Stimulated activated CD4-positive, alpha-beta T cell treated with anti-CD3 and anti-CD28 coated beads, Interleukin-1b, Interleukin-23, amount 100 ng/mL, for 4 hours (primary cell): ENCODE results near the gene ZNF319.

Experiments used
- DNase-seq, 2 donors: peaks; one replicate each; pipeline ENCODE4 v3.0.0-alpha.2; 2020; ENCODE audit warnings: low read depth in 2 of 2

ZNF319 gene

DNA sequence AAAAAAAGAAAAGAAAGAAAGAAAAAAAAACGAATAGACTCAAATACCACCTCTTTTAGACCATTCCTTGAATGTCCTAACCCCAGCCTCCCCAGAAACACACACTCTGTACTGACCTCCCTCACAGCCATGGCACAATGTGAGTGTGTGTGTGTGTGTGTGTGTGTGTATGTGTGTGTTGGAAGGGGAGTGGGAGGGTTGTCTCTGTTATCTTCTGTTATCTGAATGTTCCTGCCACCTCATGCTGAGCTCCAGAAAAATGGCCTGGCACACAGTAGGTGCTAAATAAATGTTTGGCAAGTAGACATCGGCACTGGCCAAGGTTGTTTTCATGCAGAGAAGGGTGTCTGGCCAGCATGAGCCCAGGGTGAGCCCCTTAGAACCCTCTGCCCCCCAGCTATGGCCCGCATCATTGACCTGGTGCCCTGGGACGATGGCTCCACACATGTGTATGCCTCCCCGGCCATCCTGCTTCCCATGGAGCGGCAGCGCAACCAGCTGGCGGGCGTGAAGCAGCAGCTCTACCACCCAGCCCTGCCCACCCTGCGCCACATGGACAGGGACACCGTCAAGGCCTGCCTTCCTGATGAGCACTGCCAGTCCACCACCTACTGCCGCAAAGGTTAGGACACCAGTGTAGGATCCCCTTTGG, 22.9 kb downstream of the ZNF319 start:
- DNase-seq, result no peak

DNA sequence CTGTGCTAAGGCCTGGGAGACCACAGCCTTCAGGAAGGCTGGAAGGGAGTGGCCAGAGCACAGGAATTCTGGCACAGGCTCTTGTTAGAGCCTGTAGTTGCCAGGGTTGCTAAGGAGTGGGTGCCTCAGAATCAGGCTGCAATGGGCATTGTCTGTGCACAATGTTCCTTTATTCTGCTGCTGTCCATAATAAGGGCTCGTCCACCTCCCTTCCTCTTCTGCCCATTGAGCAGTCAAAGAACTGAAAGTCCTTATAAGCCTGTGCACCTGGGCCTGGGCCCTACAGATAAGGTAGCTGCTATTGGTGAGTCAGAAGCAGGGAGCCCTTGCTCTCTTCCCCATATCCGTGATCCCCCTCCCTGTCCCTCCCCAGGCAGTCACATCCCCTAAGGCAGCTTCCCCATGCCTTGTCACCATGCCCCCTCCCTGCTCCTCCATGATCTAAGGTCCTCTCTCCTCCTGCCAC, 24.1 kb downstream of the ZNF319 start:
- no peak for DNase-seq

DNA sequence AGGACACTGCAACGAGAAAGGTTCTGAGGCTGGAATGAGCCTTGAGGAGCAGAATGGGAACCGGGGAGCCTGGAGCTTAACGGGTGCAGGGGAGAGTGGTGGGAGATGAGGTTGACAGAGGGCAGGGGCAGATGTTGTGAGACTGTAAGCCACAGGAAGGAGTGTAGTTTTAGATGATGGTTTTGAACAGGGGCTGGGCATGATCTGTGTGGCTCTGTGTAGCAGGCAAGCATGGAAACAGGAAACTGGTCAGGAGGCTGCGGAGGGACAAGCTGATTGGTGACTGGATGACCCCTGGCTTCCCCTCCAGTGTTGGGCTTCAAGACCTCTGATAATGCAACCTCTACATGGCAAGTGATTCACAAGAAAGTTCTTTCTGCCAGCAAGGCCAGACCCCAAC, 28.2 kb downstream of the ZNF319 start:
- no peak for DNase-seq

DNA sequence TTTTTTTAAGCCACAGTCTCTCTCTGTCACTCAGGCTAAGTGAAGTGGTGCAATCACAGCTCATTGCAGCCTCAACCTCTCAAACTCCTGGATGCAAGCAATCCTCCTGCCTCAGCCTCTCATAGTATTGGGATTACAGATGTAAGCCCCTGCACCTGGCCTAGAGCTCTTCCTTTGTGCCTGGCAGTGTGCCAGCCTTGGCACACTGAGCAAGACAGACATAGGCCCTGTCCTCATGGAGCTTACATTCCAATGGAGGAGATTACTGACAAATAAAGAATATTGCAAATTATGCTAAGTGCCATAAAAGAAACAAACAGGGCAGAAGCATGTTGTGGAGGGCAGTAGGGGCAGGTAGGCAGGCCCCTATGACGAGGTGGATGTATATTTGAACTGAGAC, 28.6 kb downstream of the ZNF319 start:
- no peak for DNase-seq

DNA sequence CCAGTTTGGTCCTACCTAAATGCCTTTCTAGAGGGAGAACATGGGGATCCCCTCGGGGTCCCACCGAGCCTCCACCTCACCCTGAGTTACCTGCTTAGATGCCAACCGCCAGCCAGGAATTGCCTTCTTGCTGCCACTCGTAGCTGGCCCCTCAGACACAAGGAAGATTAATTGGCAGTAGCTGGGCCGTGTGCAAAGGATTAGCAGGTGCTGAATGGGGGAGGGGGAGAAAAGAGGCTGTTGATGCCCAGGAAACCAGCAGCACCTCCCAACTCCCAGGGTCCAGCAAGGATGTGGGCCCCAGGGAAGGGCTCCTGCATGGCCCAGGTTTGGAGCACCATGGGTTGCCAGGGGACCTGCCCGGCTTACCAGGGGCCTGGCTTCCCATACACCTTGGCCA, 29.5 kb downstream of the ZNF319 start, which contains the start of gene CNGB1:
Gene CNGB1 (minus strand): TSS at position 159 of the 400 bp plus-strand sequence. CDS start 3,842 bp downstream, outside the sequence.
- no peak for DNase-seq

DNA sequence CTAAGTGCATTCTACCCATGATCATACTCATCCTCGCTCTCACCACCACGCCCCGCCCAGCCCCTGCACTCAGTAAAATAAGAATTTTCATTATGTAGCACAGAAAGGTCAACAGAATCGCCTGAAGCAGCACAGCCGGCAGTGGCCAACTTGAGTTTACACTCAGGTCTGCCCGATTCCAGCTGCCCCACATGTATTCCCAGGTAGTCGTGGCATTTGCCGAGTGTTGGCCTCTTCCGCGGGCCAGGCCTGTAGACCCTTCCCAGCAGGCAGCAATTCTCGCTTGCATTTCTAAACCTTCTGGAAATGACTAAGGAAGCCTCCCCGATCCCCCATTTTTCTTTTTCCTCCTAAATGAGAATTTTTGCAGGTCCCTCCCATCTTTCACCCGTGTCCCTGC, 30.2 kb downstream of the ZNF319 start:
- DNase-seq, result no peak

DNA sequence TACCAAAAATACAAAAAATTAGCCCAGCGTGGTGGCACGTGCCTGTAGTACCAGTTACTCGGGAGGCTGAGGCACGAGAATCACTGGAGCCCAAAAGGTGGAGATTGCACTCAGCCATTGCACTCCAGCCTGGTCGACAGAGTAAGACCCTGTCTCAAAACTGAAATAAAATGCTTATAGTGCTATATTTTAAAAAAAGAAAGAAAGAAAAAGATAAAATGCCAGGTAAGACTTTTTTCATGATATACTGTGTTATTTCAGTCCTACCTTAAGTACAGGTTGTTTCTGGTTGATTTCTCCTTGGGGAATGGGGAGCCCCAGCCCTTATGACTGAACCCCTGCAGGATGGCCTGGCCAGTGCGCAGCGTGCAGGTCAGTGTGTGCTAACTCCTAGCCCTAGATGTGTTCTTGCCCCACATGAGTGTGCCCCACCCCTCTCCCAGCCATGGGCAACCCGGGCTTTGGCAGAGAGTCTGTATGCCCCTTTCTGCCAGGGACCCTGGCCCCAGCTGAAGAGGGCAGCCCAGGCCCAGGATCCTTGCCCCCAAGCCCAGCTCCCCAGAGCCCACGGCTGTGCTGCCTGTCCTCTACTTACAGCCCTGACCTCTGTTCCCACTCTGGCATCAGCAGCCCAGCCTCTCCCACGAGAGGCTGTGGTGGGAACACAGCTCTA, 30.9 kb downstream of the ZNF319 start:
- DNase-seq, result no peak

DNA sequence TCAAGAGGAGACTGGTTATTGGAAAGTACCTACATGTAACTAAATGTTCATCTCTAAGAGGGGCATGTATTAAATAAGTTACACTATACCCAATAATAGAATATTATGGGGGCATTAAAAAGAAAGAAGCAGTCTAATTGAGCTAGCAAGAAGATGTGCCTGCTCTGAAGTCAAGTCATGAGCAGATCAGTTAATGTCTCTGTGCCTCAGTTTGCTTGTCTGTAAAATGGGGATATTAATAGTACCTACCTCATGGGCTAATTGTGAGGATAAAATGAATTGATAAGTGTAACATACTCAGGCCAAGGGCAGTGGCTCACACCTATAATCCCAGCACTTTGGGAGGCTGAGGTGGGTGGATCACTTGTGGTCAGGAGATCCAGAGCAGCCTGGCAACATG, 32.6 kb downstream of the ZNF319 start:
- no peak for DNase-seq

DNA sequence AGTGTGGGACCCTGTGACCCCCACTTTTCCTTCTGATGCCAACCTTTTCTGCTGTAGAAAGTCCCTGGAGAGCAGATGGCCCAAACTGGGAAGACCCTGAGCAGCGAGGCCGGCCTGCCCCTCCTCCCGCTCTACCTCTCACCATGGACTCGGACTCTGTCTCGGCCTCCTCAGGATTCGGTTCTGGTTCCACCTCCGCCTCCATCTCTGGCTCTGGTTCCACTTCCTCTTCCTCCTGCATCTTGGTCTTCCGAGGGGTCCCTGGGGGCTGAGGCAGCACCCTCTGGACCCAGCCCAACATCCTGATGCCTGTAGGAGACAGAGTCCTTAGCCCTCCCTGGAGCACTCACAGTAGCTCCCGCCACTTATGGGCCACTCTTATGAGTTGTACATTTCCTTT, 33.5 kb downstream of the ZNF319 start:
- DNase-seq, result no peak

DNA sequence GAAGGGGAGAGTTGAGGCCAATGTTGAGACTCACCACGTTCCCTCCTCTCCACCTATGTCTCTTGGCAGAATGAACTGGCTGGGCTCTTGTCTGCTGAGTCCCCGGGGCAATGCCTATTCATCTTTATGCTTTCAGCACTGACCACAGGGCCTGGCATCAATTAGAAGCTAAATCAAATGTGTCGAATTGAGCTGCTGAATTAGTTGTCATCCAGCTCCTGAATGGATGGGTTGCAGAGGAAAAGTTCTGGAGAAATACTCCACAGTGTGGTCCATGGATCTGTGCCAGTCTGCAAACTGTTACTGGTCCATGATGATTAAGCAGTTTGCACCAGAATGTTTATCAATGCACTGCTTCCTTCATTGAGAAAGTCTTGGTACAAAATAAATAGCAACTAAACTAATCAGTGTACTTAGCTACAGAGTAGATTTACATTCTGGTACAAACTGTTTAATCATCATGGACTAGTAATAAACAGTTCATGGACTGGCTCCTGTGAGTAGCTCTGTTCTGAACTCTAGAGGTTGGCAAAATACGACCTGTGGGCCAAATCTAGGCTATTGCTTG, 34.2 kb downstream of the ZNF319 start:
- no peak for DNase-seq

DNA sequence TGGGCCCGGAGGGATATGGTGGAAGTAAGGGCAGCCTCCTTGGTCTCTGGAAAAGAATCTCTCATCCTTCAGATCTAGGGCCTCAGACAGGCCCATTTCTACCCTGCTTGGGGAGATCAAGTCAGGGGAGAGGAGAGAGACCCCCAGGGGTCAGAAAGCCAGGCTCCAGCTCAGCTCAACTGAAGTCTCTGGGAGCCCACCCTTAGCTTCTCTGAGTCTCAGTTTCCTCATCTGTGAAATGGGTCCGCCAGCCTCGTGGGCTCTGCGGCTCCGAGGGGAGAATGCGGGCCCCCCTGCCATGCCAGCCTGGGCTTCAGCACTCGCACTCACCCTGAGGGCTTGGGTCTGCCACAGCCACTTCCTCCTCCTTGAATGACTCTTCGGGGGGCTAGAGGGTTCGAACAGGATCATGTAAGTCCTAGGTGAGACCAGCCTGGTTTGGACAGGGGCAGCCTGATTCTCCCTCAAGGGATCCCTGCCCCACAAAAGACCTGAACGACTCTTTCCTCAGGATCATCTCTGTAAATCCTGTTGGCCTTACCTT, 36.2 kb downstream of the ZNF319 start:
- DNase-seq, result no peak

DNA sequence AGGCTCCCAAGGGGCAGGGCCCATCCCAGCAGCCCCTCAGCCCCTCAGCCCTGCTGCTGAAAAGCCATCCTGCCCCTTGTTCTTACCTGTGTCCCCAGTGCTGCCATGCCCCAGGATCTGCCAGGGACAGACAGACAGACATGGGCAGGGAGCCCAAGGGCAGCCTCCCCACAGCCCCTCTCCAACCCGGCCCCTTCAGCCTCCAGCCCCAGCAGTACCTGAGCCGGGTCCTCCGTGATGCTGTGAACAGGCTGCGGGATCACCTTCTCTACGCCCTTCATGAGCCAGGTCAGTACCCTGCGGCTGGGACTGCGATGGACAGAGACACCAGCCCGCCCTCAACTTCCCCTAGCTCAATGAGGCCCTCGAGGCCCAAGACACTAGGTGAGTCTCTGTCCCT, 37.7 kb downstream of the ZNF319 start:
- no peak for DNase-seq

DNA sequence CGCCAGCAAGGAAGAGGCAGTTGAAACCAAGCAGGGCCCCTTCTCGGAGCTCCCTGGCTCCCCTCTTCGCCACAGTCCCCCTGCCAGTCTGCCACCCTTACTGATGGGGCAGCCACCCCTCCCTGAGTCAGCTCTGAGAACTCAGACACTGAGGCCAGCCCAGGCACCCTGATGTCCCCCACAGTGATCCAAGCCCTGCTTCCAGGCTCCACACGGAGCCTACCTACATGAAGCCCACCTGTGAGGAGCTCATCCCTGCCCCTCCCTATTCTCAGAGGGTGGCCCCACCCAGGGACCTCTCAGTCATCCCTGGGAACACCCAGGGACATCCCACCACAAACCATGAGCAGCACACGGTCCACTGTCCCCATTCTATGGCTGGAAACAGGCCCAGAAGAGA, 38.4 kb downstream of the ZNF319 start:
- DNase-seq, result no peak

DNA sequence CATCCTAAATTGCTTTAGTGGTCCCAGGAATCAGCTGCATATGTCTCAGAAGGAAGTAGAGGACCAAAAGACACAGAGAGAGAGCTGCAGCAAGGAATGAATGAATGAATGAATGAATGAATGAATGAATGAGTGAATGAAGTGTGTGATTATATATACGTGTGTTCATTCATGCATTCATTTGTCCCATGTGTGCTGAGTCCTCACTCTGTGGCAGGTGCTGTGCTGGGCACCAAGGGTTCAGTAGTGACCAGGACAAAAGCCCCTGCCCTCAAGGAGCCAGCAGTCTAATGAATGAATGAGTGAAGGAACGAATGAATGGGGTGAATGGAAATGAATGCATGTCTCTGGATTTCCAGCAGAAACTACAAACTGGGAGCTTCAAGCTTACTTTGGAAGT, 38.9 kb downstream of the ZNF319 start:
- DNase-seq, result no peak

DNA sequence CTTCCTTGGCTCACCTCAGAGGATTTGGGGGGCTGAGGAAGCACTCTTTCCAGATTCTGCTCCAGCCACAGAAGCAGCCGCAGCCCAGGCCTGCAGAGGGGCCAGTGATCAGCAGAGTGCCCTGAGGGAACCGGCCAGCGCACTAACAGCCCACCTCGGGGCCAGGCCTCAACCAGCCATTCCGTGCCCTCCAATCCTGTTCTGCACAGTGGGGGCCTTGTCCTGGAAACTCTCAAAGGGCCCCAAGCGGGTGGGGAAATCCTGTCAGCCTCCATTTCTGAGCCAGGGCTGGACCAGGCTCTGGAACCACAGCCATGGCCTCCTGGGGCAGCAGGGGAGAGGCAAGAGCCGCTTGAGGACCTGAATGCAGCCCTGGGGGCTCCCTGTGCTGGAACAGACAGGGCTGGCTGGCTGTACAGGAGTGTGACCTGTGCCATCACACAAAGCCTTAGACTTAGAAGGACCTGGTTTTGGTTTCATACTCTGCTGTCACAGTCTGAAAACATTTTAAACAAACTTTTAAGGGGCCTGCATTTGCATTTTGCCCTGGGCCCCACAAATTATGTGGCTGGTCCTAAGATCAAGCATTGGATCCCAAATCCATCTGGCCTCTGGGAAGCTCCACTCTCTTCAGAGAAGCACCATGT, 39.5 kb downstream of the ZNF319 start:
- no peak for DNase-seq

DNA sequence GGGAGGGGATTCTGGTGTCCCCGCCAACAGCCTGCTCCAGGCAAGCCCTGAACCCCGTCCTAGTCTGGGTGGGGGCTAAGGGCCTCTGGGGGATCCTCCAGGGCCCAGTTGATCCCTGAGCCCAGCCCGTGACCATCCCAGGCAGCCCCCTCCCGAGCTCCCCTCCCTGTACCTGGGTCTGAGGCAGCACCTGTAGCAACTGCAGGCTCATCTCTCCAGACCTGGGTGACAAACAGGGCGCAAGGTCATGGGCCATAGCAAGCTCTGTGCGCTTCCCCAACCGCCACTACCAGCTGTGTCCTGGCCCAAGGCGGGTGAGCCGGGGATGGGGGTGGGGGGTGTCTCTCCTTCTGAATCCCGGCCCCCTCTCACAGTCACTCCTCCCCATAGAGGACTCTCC, 40.2 kb downstream of the ZNF319 start:
- no peak for DNase-seq

DNA sequence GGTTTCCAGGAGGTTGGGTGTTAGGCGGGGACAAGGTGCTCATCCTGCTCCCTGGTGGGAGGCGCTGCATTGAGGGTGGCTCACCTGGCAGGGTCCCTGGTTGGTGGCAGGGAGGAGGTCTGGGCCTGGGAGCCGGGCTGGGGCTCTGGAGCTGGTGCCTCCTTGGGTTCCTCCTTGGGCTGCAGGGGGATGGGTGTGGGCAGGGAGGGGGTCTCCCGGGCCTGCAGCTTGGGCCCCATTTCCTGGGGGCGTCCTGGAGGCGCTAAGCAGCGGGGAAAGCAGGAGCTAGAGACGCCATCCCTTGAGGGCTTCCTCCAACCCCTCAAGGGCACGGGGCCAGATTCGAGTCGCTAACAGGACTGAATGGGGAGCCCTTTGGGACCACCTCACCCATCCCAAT, 40.7 kb downstream of the ZNF319 start:
- no peak for DNase-seq

DNA sequence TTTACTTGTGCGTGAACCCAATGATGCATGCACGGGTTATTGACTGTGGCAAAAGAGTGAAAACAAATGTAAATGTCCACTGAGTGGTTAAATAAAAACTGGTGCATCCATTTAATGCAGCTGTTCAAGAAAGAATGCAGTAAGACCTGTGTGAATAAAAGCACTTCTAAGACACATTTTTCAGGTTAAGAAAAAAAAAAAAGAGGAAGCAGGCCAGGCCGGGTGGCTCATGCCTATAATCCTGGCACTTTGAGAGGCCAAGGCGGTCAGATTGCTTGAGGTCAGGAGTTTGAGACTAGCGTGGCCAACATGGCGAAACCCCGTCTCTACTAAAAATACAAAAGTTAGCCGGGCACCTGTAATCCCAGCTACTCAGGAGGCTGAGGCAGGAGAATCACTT, 41.4 kb downstream of the ZNF319 start:
- no peak for DNase-seq

DNA sequence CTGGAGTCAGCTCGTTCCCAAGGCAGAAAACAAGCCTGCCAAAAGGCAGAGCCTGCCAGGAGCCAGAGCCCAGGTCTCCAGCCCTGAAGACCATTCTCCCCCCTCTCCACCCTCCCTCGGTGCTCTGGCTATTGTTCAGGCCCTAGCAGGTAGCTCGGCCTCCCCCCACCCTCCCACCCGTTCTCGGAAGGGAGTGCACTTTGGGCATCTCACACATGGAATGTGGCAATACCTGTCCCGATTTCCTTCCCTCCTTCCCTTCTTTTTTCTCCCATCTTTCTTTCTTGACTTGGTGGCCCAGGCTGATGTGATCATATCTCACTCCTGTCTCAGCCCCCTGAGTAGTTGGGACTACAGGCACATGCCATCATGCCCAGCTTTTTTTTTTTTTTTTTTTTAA, 41.9 kb downstream of the ZNF319 start:
- DNase-seq, result no peak

DNA sequence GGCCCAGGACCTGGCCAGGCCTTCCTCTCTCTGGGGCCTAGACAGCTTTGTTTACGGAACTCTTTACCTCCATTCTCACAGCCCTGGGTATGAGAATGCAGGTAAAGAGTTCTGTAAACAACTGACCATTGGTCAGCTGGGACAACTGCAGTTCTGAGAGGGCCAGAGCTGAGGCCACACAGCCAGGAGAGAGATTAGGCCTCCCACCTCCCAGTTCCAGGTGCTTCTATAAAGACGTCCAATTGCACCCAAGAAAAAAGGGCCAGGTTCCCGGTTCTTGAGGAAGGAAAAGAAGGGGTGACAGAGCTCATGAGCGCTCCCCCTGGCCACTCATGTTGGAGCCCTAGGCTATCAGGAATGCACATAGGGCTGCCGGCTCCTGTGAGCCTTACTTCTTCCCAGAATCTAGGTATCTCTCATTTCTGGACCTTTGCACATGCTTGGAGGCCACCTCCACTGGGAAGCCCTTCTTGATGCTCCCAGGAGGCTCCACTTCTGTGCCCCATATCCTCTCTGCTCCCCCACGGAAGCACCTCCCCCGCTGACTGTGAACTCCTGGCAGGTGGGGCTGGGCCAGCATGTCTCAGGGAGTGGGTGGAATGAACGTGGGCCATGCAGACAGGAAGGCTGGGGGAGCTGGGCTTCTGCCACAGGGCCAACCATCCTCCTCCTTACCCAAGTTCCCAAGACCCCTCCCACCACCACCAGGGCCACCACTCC, 42.6 kb downstream of the ZNF319 start:
- no peak for DNase-seq

DNA sequence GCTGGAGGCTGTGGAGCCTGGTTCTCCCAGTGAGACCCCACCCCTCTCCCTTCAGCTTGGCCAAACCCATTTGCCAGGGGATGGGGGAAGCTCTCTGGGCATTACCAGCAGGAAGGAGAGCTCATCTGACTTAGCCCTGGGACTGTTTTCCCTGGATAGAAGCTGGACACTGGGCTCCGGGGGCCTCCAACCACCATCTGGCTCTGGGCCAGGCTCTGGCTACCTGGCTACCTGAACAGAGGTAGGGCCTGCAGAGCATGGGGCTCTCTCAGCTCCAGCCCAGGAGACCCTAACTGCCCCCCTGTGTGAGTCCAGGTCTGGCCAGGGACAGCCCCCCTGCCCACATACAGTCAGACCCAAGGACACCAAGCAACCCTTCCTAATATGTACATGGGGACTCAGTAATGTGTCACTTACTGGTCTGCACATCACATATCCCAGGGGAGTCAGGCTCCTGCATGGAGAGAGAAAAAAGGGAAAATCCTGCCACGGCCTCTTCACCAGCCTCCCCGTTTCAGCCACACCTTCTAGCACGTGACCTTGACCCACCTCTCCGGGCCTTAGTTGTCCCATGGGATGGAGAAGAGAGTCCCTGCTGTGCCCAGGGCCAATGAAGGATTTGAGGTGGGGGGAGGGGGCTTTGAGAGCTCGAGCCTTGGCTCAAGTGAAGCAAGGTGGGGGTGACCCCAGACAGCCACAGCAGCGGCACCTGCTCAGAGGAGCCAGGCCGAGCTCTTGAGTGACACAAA, 43.4 kb downstream of the ZNF319 start:
- no peak for DNase-seq
